Left cardiac atrium (tissue), 4 donors: Measurements from ENCODE around the gene KIF21B. TPM values are rescaled to one million over a fixed set of nuclear protein-coding genes. Genes with fewer than 3 reads are reported as not detected.

Experiments
- ATAC-seq, 2 donors: fragments of 200-7000 bp; cut with Tn5 transposase; one replicate each; pipeline ENCODE4 v1.9.1; 2020; ENCODE audit warnings: mild to moderate bottlenecking in 2 of 2, moderate library complexity in 2 of 2
- DNase-seq: peaks from one replicate; pipeline ENCODE4 v3.0.0-alpha.2; 2020
- intact Hi-C, 2 donors: fragments of 100-400 bp; cut with DNase I; formaldehyde crosslinking; loops; one replicate each; pipeline versions ENCODE4 v1.14.1 to v1.15.1; 2022 to 2023
- total RNA-seq, 2 donors: library from RNA; stranded (reverse); fragmentation: NEBNext Ultra II Directional; extraction: Animal tissue kit (Norgen Biotek cat#: 25700); gene quantifications; one replicate each; pipeline ENCODE4 v1.2.1, GENCODE V29; 2021
- donor health status: DM: no; HTN: yes; CAD: no.
- donor health status: DM: no; HTN: yes; CAD: no; lungs with severe emphysema.
- donor health status: DM: yes; HTN: yes; CAD: no.
- donor health status: Dilated cardiomyopathy.

KIF21B gene
- total RNA-seq, 2 donors from 2014 or later: 0.94 to 1.0 TPM

- DNase-seq (no peak), ATAC-seq (no peak)
- intact Hi-C loops: no loop called here
Measured at GRCh38 chr1:201004732-201005131, 18.8 kb downstream of the KIF21B start.

DNA sequence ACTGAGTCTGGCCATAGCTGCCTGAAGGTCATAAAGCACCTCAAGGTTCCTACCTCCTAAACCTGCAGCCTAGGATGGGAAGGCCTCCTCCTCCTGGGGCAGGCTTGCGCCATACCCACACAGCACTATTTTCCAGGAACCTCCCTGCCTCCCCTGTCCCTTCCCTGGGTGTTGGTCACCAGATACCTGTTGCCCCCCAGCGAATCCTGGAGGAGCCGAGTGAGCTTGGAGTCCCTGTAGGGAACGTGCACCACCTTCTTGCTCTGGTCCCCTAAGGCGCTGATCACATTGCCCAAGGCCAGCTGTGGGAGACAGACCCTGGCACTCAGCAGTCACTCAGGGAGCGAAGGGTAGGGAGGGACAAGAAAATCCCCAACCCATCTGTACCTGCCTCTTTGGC, 19.4 kb downstream of the KIF21B start:
- DNase-seq: no peak
- ATAC-seq: no peak

GRCh38 chr1:201002510-201002909, 21.0 kb downstream of the KIF21B start:
- no peak for DNase-seq
- intact Hi-C loops: no loop called here
- ATAC-seq: no peak

More for the DNA sequence above, 19.4 kb downstream of the KIF21B start:
- intact Hi-C loops: no loop called here

DNA sequence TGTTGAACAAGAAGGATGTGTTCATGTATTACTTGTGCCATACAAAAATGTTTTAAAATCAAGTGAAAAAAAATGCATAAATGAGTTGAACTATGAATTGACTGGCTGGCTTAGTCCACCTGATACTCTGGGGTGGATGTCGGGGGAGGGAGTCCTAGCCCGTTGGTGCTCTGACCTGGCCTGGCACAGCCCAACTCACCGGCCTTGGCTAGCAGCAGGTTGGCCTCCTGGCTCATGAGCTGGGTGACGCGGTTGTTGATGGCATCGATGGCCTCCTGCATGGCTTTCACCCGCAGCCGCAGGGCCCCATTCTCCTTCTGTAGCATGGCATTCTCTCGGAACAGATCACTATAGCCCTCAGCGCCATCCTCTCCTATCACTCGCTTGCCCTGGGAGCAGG, 21.6 kb downstream of the KIF21B start:
- intact Hi-C loops: no loop called here
- no peak for DNase-seq

DNA sequence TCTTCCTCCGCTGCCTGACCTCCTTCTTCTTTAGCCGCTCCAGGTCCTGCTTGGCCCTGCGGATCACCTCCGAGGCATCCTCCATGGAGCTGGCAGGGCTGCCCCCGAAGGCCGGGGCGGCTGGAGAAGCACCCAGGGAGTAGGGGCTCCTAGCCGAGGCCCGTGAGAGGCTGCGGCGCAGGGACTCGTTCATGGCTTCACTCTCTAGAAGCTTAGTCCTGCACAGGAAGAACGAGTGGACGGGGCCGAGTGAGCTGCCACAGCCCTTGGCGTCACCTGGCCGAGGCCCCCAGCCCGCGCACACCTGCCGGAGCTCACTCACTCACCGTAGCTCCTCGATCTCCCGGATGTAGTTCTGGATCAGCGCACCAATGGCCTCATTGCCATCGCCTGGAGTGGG, 23.1 kb downstream of the KIF21B start:
- DNase-seq (no peak), ATAC-seq (no peak)
- intact Hi-C loops: no loop called here

More for the DNA sequence above, 21.6 kb downstream of the KIF21B start:
- ATAC-seq: no peak

DNA sequence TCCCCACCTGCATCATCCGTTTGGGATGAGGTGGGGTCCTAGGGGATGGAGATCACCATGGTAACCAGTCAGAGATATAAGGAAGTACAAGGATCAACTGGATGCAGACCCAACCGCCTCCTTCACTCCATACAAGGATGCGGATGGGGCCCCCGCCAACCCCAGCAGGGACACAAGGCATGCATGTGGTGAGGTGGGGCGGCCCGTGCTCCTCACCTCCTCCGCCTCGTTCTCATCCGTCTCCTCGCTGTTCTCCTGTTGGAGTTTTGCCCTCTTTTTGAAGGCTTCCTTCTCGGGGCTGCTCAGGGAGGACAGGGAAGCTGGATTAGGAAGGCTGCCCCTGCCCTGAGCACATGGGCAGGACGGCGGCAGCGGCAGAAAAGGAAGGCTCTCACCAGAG, 23.8 kb downstream of the KIF21B start:
- ATAC-seq: no peak
- no peak for DNase-seq
- intact Hi-C loops: no loop called here

- ATAC-seq (no peak), DNase-seq (no peak)
- intact Hi-C loops: no loop called here
Measured at GRCh38 chr1:200998323-200998722, 25.2 kb downstream of the KIF21B start.

GRCh38 chr1:200992382-200993048, 31.0 kb downstream of the KIF21B start:
- no peak for DNase-seq
- intact Hi-C loops: no loop called here

GRCh38 chr1:200991097-200991614, 32.4 kb downstream of the KIF21B start:
- intact Hi-C loops: no loop called here
- ATAC-seq (peak in 1 of 2 donors; percentile 51), DNase-seq (no peak)

More at GRCh38 chr1:200992382-200993048, 31.0 kb downstream of the KIF21B start:
- no peak for ATAC-seq

DNA sequence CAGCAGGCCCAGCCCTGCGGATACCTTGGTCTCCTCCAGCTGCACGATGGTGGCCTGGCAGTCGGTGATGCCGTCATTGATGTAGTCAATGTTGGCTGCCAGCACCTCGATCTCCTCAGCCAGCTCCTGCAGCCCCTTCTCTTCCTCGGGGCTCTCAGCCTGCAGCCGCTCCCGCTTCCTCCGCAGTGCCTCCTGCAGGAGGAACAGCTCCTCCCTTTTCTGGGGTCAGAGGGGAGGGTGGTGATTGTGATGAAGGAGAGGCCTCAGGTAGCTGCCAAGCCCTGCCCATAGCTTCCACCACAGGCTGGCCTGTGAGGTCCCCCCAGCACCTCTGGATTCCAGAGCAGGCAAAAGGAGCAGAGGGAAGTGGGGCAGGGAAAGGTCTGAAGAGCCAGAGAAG, 33.4 kb downstream of the KIF21B start:
- intact Hi-C loops: no loop called here
- no peak for ATAC-seq

GRCh38 chr1:200989337-200989736, 34.2 kb downstream of the KIF21B start:
- DNase-seq: no peak
- ATAC-seq: no peak
- intact Hi-C loops: no loop called here

More for the DNA sequence above, 33.4 kb downstream of the KIF21B start:
- no peak for DNase-seq

GRCh38 chr1:200988693-200989092, 34.8 kb downstream of the KIF21B start:
- no peak for DNase-seq
- intact Hi-C loops: no loop called here
- ATAC-seq: no peak

- DNase-seq: no peak
- ATAC-seq: no peak
- intact Hi-C loops: no loop called here
Measured at GRCh38 chr1:200985481-200985880, 38.0 kb downstream of the KIF21B start.

DNA sequence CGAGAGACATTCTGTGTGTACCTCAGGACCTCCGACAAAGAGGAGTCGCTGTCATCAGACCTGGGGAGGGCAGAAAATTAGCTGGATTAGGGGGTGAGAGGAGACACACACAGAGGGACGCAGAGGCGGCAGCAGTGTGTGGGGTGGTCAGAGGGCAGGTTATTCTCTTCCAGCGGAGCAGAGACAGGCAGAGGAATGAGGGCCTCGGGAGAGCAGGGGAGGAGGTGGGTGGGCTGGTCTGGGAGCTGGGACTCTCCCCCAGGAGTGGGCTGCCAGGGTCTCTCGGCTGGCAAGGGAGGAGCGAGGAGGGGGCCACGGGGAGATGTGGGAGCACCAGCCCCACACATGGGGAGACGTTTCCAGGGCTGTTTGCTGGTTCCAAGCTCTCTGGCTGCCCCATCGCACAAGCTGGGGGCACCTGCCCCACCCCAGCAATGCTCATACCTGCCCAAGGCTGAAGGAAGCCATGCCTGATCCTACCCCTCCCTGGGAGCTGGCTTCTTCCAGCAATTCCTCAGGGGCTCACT, 40.4 kb downstream of the KIF21B start:
- no peak for DNase-seq
- no peak for ATAC-seq
- intact Hi-C loops: no loop called here

DNA sequence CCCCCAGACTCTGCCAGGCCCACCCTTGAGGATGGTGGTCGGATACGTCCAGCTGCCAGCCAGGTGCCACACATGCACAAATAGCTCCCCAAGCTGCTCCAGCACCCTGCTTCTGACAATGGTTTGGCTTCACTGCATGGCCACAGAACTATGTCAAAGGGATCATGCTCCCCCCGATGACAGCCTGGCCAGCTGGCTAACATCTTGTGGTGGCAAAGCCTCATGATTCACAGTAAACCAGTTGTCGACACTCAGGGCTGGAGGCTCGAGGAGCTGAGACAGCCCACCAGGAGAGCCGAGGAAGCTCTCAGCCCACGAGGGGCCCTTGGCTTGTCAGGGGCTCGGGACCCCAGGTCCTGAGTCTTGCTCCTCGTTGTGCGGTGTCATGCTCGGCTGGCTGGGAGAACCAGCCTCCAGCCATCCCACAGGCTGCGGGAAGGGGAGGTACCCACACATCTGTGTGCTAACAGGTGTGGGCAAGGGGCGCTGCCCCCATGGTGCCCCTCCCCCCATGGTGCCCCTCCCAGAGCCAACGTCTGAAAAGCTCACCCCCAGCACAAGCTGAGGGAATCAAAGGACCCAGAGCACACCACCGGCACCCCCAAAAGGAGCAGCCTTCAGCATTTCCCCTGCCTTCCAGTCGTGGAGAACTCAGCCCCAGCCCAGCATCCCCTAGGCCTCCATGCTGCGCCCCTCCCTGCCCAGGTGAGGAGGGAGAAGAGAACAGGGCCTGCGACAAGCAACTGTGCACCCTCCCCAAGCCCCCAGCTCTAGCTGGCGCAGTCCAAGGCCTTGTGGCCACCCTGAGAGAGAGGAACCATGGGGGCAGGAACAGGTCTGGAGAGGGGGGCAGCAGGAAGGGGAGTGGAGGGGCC, 41.2 kb downstream of the KIF21B start:
- intact Hi-C loops: no loop called here
- no peak for ATAC-seq
- DNase-seq: no peak

GRCh38 chr1:200981278-200981677, 42.2 kb downstream of the KIF21B start:
- intact Hi-C loops: no loop called here
- ATAC-seq (no peak), DNase-seq (no peak)

GRCh38 chr1:200980873-200981272, 42.6 kb downstream of the KIF21B start:
- intact Hi-C loops: no loop called here
- no peak for ATAC-seq

DNA sequence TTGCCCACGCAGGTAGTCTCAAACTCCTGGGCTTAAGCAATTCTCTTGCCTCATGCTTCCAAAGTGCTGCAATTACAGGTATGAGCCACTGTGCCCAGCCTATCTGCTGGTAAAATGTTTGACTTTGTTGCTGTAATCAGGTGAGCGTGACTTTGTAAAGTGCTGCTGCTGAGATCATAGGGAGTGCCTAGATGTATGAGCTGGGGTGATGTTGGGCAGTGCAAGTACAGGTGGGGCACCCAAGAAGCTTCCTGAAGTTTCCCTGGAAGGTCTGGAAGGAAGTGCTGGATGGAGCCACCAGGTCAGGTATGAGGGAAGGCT, 43.1 kb downstream of the KIF21B start:
- intact Hi-C loops: no loop called here
- DNase-seq: no peak

More at GRCh38 chr1:200980873-200981272, 42.6 kb downstream of the KIF21B start:
- DNase-seq: no peak

GRCh38 chr1:200979574-200980451, 43.7 kb downstream of the KIF21B start:
- no peak for DNase-seq
- intact Hi-C loops: loop anchor here in 1 of 2 donors (10.0 kb wide), 2 partner anchors 135 to 245 kb away; partner anchors contain the start of gene CACNA1S
- no peak for ATAC-seq

More for the DNA sequence above, 43.1 kb downstream of the KIF21B start:
- no peak for ATAC-seq
